ENCODE results near the gene CCNB3.

- TF ChIP-seq GATA2 (IDR thresholded peaks at IDR 0.05; ENCODE audit: low read depth, low read length) (no peak), GATA3 (IDR thresholded peaks at IDR 0.05; ENCODE audit: low read depth, low read length) (no peak)
Measured at GRCh38 chrX:50157545-50158135, 46.9 kb upstream of the CCNB3 start.

Data from SH-SY5Y (cell line).